DOHH2 (cell line): ENCODE data around the gene RASL10A.

Experiments used
- EZH2phosphoT487 ChIP-seq: fragments of 200-600 bp; sonication (generic); IDR thresholded peaks from 2 replicates; pipeline ENCODE4 v1.6.1; 2017; ENCODE audit warnings: borderline replicate concordance, mild to moderate bottlenecking, antibody characterized with exemption, low read length, moderate library complexity, mixed read lengths
- TF ChIP-seq, protein P1 (sequence below): fragments of 200-600 bp; sonication (generic); IDR thresholded peaks from one replicate; pipeline ENCODE4 v1.5.1; 2014; ENCODE audit warnings: antibody characterized with exemption, mild to moderate bottlenecking, low read depth, low read length; ENCODE audit not compliant: poor library complexity, severe bottlenecking

DNA sequence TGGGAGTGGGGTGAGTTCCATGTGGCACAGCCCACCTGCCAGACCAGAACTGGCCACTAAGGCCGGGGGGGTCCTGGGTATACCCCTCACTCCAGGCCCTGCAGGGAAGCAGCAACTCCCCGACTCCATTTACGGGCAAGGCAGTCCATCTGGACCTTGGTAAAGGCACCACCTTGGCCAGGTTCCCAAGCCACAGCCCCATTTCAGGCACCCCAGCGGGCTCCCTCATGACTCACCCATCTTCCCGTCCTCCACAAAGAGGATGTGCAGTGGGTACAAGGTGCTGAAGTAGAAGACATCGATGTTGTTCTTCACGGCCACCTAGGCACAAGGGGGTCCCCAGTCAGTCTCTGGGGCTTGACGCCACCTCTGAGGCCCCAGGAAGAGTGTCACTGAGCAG lies 15.7 kb upstream of the RASL10A start:
- TF ChIP-seq, protein P1, sequence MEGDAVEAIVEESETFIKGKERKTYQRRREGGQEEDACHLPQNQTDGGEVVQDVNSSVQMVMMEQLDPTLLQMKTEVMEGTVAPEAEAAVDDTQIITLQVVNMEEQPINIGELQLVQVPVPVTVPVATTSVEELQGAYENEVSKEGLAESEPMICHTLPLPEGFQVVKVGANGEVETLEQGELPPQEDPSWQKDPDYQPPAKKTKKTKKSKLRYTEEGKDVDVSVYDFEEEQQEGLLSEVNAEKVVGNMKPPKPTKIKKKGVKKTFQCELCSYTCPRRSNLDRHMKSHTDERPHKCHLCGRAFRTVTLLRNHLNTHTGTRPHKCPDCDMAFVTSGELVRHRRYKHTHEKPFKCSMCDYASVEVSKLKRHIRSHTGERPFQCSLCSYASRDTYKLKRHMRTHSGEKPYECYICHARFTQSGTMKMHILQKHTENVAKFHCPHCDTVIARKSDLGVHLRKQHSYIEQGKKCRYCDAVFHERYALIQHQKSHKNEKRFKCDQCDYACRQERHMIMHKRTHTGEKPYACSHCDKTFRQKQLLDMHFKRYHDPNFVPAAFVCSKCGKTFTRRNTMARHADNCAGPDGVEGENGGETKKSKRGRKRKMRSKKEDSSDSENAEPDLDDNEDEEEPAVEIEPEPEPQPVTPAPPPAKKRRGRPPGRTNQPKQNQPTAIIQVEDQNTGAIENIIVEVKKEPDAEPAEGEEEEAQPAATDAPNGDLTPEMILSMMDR, result no peak
- no peak for TF ChIP-seq EZH2phosphoT487
